Panc1 (cell line): Measurements from ENCODE around the gene ATE1. TPM values are rescaled to one million over a fixed set of nuclear protein-coding genes. Genes with fewer than 3 reads are reported as not detected.
"Not testable (repeated sequence)": the region's sequence is repeated elsewhere in the genome, so short reads cannot be mapped to it uniquely, and the experiment has no call there.

ENCODE experiments used
- ATAC-seq: fragments of 200-7000 bp; cut with Tn5 transposase; 2 replicates; pipeline ENCODE4 v1.9.1; 2020; ENCODE audit warnings: mild to moderate bottlenecking, moderate library complexity
- BruUV-seq: library from RNA; stranded (reverse); fragments of 400-500 nt; replicated peaks from 2 replicates; lab custom pipeline; 2021; lab: Mats Ljungman, UMichigan
- CTCF ChIA-PET: fragments of 300-600 bp; sonication (Branson Sonifier 250); formaldehyde crosslinking; loops from one replicate; lab custom pipeline; 2022; ENCODE audit warnings: antibody characterized with exemption; lab: Charles Lee
- POLR2A ChIA-PET: fragments of 300-600 bp; sonication (Branson Sonifier 250); formaldehyde crosslinking; loops from one replicate; lab custom pipeline; 2022; ENCODE audit warnings: antibody characterized with exemption; lab: Charles Lee
- DNase-seq: peaks from one replicate; pipeline ENCODE4 v3.0.0-alpha.2; 2010; ENCODE audit warnings: low read depth, low spot score
- H3K27ac ChIP-seq: 2 replicates; pipeline ENCODE4 v1.5.1; 2011; ENCODE audit warnings: mild to moderate bottlenecking, low read length, inconsistent platforms
- H3K27me3 ChIP-seq: fragments of 200-500 bp; sonication (Bioruptor generic); 2 replicates; pipeline ENCODE4 v1.6.0; 2014; ENCODE audit warnings: low read length, inconsistent platforms; ENCODE audit not compliant: control insufficient read depth, insufficient read depth
- H3K36me3 ChIP-seq: fragments of 200-500 bp; sonication (Bioruptor generic); 2 replicates; pipeline ENCODE4 v1.5.1; 2014; ENCODE audit warnings: inconsistent platforms, mild to moderate bottlenecking, low read length, moderate library complexity; ENCODE audit not compliant: control insufficient read depth, insufficient read depth
- H3K4me1 ChIP-seq: 2 replicates; pipeline ENCODE4 v1.5.1; 2011; ENCODE audit warnings: inconsistent platforms, mild to moderate bottlenecking, low read length, moderate library complexity; ENCODE audit not compliant: control insufficient read depth, insufficient read depth
- H3K4me3 ChIP-seq, 2 experiments: 2 replicates each; pipeline ENCODE4 v1.5.1; 2011 to 2012; ENCODE audit warnings: low read depth in 2 of 2, low read length in 2 of 2, mild to moderate bottlenecking in 2 of 2, inconsistent platforms in 1 of 2, moderate library complexity in 1 of 2
- H3K9me3 ChIP-seq: fragments of 200-500 bp; sonication (Bioruptor generic); 2 replicates; pipeline ENCODE4 v1.5.1; 2014; ENCODE audit warnings: low read depth, mild to moderate bottlenecking, inconsistent platforms, low read length, moderate library complexity; ENCODE audit not compliant: control insufficient read depth, insufficient read depth
- CTCF ChIP-seq: fragments of 450-650 bp; IDR thresholded peaks from 2 replicates; pipeline ENCODE4 v1.5.1; 2017; ENCODE audit warnings: mild to moderate bottlenecking
- POLR2AphosphoS5 ChIP-seq: IDR thresholded peaks from 2 replicates; pipeline ENCODE4 v1.6.1; 2012; ENCODE audit warnings: mild to moderate bottlenecking, low read depth, low read length, moderate library complexity
- SIN3A ChIP-seq: IDR thresholded peaks from 2 replicates; pipeline ENCODE4 v1.6.1; 2012; ENCODE audit warnings: low read depth, mild to moderate bottlenecking, low read length, moderate library complexity, borderline replicate concordance; ENCODE audit not compliant: insufficient read depth
- TCF7L2 ChIP-seq: IDR thresholded peaks from 2 replicates; pipeline ENCODE4 v1.6.1; 2011; ENCODE audit warnings: mild to moderate bottlenecking, low read depth, low read length, inconsistent platforms
- in situ Hi-C: cut with HindIII; loops from 2 replicates; pipeline ENCODE4 v1.10.0; 2016; ENCODE audit warnings: low sequenced_read_pairs, low pct_unique_long_range_greater_than_20kb
- intact Hi-C: fragments of 100-400 bp; cut with micrococcal nuclease; formaldehyde crosslinking; loops from one replicate; pipeline ENCODE4 v1.10.0; 2022; ENCODE audit not compliant: unreplicated experiment
- total RNA-seq: library from RNA; stranded (reverse); gene quantifications from one replicate; pipeline ENCODE4 v1.2.1, GENCODE V29; 2021; ENCODE audit not compliant: unreplicated experiment
- TF ChIP-seq, protein P1 (sequence below), 2 experiments: IDR thresholded peaks; 2 replicates each; pipeline ENCODE4 v1.6.1; 2011 to 2012; ENCODE audit warnings: low read depth in 2 of 2, control low read depth in 1 of 2, low read length in 1 of 2, mild to moderate bottlenecking in 1 of 2, moderate library complexity in 1 of 2; ENCODE audit not compliant: insufficient read depth in 1 of 2

The ATE1 gene
- total RNA-seq, 1 experiment from 2014 or later, result 45.5 TPM

GRCh38 chr10:121974019-121974534, 46.2 kb upstream of the ATE1 start:
- TF ChIP-seq CTCF (no peak), SIN3A (0 out of 2 replicates have a peak, but pooled peaks have one; percentile 75), POLR2AphosphoS5 (no peak), TCF7L2 (no peak)
- TF ChIP-seq, protein P1, sequence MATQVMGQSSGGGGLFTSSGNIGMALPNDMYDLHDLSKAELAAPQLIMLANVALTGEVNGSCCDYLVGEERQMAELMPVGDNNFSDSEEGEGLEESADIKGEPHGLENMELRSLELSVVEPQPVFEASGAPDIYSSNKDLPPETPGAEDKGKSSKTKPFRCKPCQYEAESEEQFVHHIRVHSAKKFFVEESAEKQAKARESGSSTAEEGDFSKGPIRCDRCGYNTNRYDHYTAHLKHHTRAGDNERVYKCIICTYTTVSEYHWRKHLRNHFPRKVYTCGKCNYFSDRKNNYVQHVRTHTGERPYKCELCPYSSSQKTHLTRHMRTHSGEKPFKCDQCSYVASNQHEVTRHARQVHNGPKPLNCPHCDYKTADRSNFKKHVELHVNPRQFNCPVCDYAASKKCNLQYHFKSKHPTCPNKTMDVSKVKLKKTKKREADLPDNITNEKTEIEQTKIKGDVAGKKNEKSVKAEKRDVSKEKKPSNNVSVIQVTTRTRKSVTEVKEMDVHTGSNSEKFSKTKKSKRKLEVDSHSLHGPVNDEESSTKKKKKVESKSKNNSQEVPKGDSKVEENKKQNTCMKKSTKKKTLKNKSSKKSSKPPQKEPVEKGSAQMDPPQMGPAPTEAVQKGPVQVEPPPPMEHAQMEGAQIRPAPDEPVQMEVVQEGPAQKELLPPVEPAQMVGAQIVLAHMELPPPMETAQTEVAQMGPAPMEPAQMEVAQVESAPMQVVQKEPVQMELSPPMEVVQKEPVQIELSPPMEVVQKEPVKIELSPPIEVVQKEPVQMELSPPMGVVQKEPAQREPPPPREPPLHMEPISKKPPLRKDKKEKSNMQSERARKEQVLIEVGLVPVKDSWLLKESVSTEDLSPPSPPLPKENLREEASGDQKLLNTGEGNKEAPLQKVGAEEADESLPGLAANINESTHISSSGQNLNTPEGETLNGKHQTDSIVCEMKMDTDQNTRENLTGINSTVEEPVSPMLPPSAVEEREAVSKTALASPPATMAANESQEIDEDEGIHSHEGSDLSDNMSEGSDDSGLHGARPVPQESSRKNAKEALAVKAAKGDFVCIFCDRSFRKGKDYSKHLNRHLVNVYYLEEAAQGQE (IDR thresholded peaks at IDR 0.05; ENCODE audit: insufficient read depth in 1 of 2, low read depth in 2 of 2, low read length in 1 of 2), result no peak
- CTCF ChIA-PET, result no interaction called here
- POLR2A ChIA-PET, result no interaction called here
- H3K4me3 ChIP-seq, result peak overlapping the region; percentile 70 to 83
- peak overlapping the region; percentile 79 for H3K27ac ChIP-seq
- ATAC-seq (peak; percentile 40), DNase-seq (no peak)
- H3K27me3 ChIP-seq, result no peaks in the 10 kb centered on the region
- BruUV-seq, result no TSS peak
- H3K9me3 ChIP-seq, result peaks cover 5% of the 10 kb centered on the region; the same call in 1 of the 2 replicates
- in situ Hi-C loops (no loop called here), intact Hi-C loops (loop anchor here (10.0 kb wide), 1 partner anchor 141 kb away; no protein-coding TSS in a partner anchor)
- peaks cover 8% of the 10 kb centered on the region for H3K4me1 ChIP-seq
- H3K36me3 ChIP-seq, result peaks cover 4% of the 10 kb centered on the region; the same call in 1 of the 2 replicates

- H3K27me3 ChIP-seq, intact Hi-C loops, CTCF ChIA-PET, H3K4me1 ChIP-seq, in situ Hi-C loops, ATAC-seq, H3K27ac ChIP-seq, DNase-seq, POLR2A ChIA-PET, H3K9me3 ChIP-seq, BruUV-seq, H3K4me3 ChIP-seq: not testable (repeated sequence)
- peaks cover 13% of the 10 kb centered on the region for H3K36me3 ChIP-seq
Observed at GRCh38 chr10:121969086-121969485, 41.3 kb upstream of the ATE1 start.

GRCh38 chr10:121965996-121966395, 38.2 kb upstream of the ATE1 start:
- BruUV-seq, result no TSS peak
- TF ChIP-seq SIN3A, result no peak
- no peak for TF ChIP-seq TCF7L2
- TF ChIP-seq CTCF, result no peak
- no peak for TF ChIP-seq POLR2AphosphoS5
- TF ChIP-seq, protein P1 (IDR thresholded peaks at IDR 0.05; ENCODE audit: insufficient read depth in 1 of 2, low read depth in 2 of 2, low read length in 1 of 2), result no peak
- H3K27me3 ChIP-seq, result no peaks in the 10 kb centered on the region
- no peak overlapping the region for H3K27ac ChIP-seq
- intact Hi-C loops (no loop called here), in situ Hi-C loops (no loop called here)
- no peaks in the 10 kb centered on the region for H3K4me1 ChIP-seq
- no peaks in the 10 kb centered on the region for H3K9me3 ChIP-seq
- peaks cover 13% of the 10 kb centered on the region for H3K36me3 ChIP-seq
- DNase-seq (no peak), ATAC-seq (no peak)
- POLR2A ChIA-PET, result no interaction called here
- CTCF ChIA-PET, result no interaction called here
- no peak overlapping the region for H3K4me3 ChIP-seq
